Activated CD4-positive, alpha-beta T cell treated with anti-CD3 and anti-CD28 coated beads, Interleukin-2, amount 50 U/mL, for 24 hours (primary cell): ENCODE data around the gene ORMDL2.
"Not testable (repeated sequence)": the region's sequence is repeated elsewhere in the genome, so short reads cannot be mapped to it uniquely, and the experiment has no call there.

Experiments
- DNase-seq, 2 donors: peaks; one replicate each; pipeline ENCODE4 v3.0.0-alpha.2; 2020; ENCODE audit warnings: low read depth in 1 of 2, low spot score in 1 of 2

The ORMDL2 gene

DNA sequence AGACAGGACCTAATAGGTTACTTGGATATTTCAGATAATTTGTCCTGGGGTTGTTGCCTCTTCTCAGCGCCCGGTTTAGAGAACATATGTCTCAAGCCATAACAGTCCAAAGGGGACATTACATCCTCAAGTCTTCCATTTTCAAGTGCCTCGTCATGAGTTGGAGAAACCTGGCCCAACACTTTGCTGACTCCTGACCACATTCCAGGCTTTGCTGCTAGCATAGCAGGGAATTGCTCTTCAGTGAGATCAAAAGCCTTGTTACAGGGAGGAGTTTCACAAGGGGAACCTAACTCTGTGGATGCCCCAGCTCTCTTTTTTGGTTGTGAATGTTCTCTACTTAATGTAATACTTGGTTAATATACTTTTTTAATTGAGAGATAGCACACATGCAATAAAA is 33.1 kb downstream of the ORMDL2 start:
- no peak for DNase-seq

DNA sequence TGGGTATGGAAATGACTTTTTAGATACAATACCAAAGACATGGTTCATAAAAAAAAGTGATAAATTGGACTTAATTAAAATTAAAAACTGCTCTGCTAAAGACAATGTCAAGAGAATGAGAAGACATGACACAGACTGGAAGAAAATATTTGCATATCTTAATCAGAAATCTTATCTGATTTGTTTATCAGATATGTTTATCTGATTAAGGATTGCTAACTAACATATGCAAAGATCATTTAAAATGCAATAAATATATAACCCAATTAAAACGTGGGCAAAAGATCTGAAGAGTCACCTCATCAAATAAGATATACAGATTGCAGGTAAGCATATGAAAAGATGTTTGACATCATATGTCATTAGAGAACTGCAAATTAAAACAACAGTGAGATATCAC is 34.9 kb downstream of the ORMDL2 start:
- DNase-seq: no peak

DNA sequence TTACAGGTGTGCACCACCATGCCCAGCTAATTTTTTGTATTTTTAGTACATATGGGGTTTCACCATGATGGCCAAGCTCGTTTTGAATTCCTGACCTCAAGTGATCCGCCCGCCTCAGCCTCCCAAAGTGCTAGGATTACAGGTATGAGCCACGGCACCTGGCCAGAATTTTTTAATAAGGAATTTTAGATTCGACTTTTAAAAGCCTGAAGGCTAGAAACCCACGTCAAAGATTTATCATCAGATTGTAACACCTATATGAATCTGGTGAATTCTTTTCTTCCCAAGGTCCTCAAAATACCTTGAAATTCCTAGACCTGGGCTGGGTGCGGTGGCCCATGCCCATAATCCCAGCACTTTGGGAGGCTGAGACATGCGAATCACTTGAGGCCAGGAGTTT is 43.6 kb downstream of the ORMDL2 start:
- no peak for DNase-seq

DNA sequence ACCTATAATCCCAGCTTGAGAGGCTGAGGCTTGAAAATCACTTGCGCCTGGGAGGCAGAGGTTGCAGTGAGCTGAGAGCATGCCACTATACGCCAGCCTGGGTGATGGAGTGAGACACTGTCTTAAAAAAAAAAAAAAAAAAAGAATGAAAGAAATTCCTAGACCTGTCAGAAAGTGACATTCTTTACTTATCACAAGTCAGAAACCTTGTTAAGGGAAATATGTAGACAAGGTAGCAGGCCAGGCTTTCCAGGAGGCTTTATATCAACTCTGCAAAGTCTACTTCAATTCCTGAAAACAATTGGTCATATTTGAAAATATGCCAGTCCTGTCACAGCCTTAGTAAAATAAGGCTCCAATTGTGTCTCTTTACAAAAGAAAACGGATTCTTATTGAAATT is 44.0 kb downstream of the ORMDL2 start:
- DNase-seq: no peak

DNA sequence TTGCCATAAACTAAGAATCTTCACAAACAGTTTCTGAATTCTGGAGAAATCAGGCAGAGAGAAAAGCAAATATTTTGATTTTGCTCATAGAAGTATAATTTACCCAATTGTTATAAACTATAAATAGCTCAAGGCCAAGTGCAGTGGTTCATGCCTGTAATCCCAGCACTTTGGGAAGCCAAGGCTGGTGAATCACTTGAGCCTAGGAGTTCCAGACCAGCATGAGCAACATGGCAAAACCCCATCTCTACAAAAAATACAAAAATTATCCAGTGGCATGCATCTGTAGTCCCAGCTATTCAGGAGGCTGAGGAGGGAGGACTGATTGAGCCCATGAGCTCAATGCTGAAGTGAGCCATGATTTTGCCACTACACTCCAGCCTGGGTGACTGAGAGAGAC is 44.4 kb downstream of the ORMDL2 start:
- DNase-seq: no peak

- DNase-seq: not testable (repeated sequence)
Observed at GRCh38 chr12:55862931-55863330, 45.1 kb downstream of the ORMDL2 start.

- no peak for DNase-seq
Observed at GRCh38 chr12:55865327-55865726, 47.5 kb downstream of the ORMDL2 start.

GRCh38 chr12:55866454-55867004 is 48.7 kb downstream of the ORMDL2 start:
- not testable (repeated sequence) for DNase-seq
